HEK293T (cell line): ENCODE measurements around the gene PATZ1.

Source experiments
- ELF4 ChIP-seq: fragments of 450-650 bp; IDR thresholded peaks from 2 replicates; pipeline ENCODE4 v1.6.1; 2017; ENCODE audit warnings: antibody characterized with exemption
- SP1 ChIP-seq: fragments of 450-650 bp; IDR thresholded peaks from 2 replicates; pipeline ENCODE4 v1.6.1; 2017
- ZNF384 ChIP-seq: fragments of 450-650 bp; IDR thresholded peaks from 2 replicates; pipeline ENCODE4 v1.6.1; 2016

DNA sequence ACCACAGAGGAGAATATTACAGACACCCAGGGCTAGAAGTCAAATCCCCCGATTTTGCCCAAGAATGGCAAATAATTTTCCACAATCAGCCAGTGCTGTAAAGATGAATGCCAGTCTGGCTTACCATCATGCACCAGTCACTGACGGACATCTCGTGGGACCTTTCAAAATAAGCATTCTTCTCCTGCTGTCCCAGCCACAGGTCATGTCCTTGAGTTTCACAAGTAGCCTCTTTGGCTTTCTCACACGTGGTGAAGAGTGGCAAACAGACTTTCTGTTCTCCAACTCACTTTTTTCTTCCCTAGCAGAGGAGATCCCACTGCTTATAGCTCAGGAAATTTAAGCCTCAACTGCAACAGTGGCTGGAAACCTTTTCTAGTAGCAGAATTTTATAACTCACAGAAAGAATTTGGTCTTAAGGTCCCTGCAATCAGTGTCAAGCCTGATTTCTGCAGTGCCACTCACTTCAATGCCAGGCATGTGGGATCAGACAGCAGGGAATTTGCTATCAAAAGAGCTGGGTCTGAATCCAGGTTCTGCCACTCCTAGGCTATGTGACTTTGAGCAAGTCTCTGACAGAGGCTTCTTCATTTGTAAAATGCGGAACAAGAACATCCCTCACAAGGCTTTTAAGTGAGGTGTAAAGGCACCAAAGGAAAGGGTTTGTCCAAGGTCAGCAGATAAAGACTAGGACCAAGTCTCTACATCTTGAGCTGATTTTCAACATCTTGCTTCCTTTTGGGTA lies 57.5 kb downstream of the PATZ1 start:
- TF ChIP-seq ELF4, result no peak
- TF ChIP-seq SP1, result no peak
- TF ChIP-seq ZNF384, result no peak
